ENCODE measurements around the gene PC. TPM values are rescaled to one million over a fixed set of nuclear protein-coding genes. Genes with fewer than 3 reads are reported as not detected.

The PC gene
- total RNA-seq, 2 donors from 2014 or later, result 12.2 to 81.7 TPM

- TF ChIP-seq CTCF (IDR thresholded peaks at IDR 0.05) (no peak), POLR2A (IDR thresholded peaks at IDR 0.05) (no peak)
These were observed 282 bp downstream of the PC start for GRCh38 chr11:66957971-66958231.

GRCh38 chr11:66956689-66957290 lies 1.4 kb downstream of the PC start:
- TF ChIP-seq POLR2A (IDR thresholded peaks at IDR 0.05) (no peak), CTCF (IDR thresholded peaks at IDR 0.05) (no peak)
- no peaks in the 10 kb centered on the region for H3K36me3 ChIP-seq (replicated peaks in 1 of 2; ENCODE audit: insufficient read depth in 1 of 2, low read depth in 2 of 2)
- ATAC-seq, result no peak
- H3K9me3 ChIP-seq, result no peaks in the 10 kb centered on the region
- H3K4me3 ChIP-seq, result no peak overlapping the region
- H3K27me3 ChIP-seq, result no peaks in the 10 kb centered on the region
- peak in 1 of 4 donors; percentile 45 for DNase-seq
- no peak overlapping the region for H3K27ac ChIP-seq
- intact Hi-C loops (cut with DNase I), result no loop called here
- H3K4me1 ChIP-seq, result peaks cover 34% of the 10 kb centered on the region
- WGBS, 2 donors, result 73 to 81% methylated on average over 7 of the region's 7 CpGs

More at GRCh38 chr11:66957971-66958231, 282 bp downstream of the PC start:
- DNase-seq (no peak), ATAC-seq (peak; percentile 26)
- Histone ChIP-seq H3K9me3 (no peaks in the 10 kb centered on the region), H3K4me3 (no peak overlapping the region), H3K4me1 (peaks cover 27% of the 10 kb centered on the region), H3K36me3 (replicated peaks in 1 of 2; ENCODE audit: insufficient read depth in 1 of 2, low read depth in 2 of 2) (no peaks in the 10 kb centered on the region), H3K27ac (peak overlapping the region in 2 of 4 donors; percentile 80 to 84), H3K27me3 (no peaks in the 10 kb centered on the region)
- 0% methylated on average over 40 of the region's 40 CpGs; no CpG with 5 or more reads in 1 of the 2 donors for WGBS, 2 donors
- intact Hi-C loops (cut with DNase I), result no loop called here

DNA sequence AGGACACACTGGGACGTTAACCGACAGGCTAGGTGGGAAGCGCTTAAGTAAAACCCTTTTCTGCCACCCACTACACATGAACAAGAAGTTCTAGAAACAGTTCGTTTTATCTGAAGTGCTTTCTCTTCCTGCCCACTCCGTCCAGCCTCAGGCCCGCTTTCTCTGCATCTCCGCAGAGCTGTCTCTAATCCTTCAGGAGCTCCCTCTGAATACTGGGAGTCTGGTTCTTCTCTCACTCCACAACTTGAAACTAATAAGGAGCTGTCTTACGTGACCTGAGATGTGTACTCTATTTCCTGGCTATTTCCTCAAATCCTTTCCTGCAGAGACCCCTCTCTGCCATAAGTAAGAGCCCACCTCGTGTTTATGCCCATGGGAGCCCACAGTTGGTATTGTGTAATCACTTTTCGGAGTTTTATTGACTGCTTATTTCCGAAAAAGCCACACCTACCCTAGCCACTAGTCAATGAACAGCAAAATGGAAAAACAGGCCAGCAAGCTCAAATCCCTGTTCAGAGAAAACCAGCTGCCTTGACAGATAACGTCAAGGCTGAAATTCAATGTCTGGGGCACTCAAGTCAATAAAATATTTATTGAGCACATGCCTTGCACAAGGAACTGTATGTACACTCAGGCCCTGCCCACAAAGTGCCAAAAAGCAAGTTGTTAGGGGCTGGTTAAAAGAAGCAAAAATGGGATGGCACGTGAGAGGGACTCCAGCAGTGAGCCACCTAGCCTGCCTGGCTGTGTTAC lies 4.9 kb downstream of the PC start:
- Histone ChIP-seq H3K9me3 (no peaks in the 10 kb centered on the region), H3K27ac (peak overlapping the region in 2 of 4 donors; percentile 7 to 86), H3K4me1 (peaks cover 42% of the 10 kb centered on the region), H3K27me3 (no peaks in the 10 kb centered on the region), H3K4me3 (no peak overlapping the region), H3K36me3 (replicated peaks in 1 of 2; ENCODE audit: insufficient read depth in 1 of 2, low read depth in 2 of 2) (no peaks in the 10 kb centered on the region)
- no peak for DNase-seq
- 74 to 75% methylated on average over 13 of the region's 13 CpGs for WGBS, 2 donors
- TF ChIP-seq CTCF (IDR thresholded peaks at IDR 0.05), result no peak
- intact Hi-C loops (cut with DNase I), result no loop called here
- ATAC-seq, result no peak

DNA sequence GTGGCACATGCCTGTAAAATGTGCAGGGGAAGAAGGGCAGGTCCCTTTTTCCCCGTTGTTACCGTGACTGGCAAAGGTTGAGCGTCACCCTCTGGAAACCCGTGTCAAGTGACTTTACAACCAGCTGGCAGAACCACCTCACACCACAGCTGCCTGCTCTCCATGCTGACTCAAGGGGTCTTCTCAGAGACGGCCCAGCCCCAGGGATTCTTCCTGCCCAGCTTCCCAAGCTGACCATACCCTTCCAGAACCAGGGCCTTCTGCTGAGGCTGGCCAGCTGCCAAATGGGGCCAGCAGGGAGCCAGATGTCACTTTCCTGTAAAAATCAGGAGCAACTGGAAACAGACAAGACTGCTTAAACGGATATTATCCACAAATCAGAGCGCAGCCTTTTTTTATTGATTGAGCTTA lies 6.3 kb downstream of the PC start:
- peak; percentile 58 to 71 (median 64) for DNase-seq
- 25 to 32% methylated on average over 5 to 7 of the region's 7 CpGs for WGBS, 2 donors
- H3K27me3 ChIP-seq, result no peaks in the 10 kb centered on the region
- peak overlapping the region; percentile 17 to 86 (median 77) for H3K27ac ChIP-seq
- H3K9me3 ChIP-seq, result no peaks in the 10 kb centered on the region
- ATAC-seq, result peak; percentile 77
- intact Hi-C loops (cut with DNase I), result no loop called here
- TF ChIP-seq CTCF (IDR thresholded peaks at IDR 0.05), result no peak
- TF ChIP-seq POLR2A (IDR thresholded peaks at IDR 0.05), result peak in 2 of 3 donors; percentile 39 to 42
- no peak overlapping the region for H3K4me3 ChIP-seq
- peaks cover 37% of the 10 kb centered on the region for H3K4me1 ChIP-seq
- no peaks in the 10 kb centered on the region for H3K36me3 ChIP-seq (replicated peaks in 1 of 2; ENCODE audit: insufficient read depth in 1 of 2, low read depth in 2 of 2)

Data from body of pancreas (tissue), 4 donors.